ENCODE data around the gene BRIP1.
"Not testable (repeated sequence)": the region's sequence is repeated elsewhere in the genome, so short reads cannot be mapped to it uniquely, and the experiment has no call there.

Gene BRIP1

GRCh38 chr17:61903251-61903650 is 39.9 kb upstream of the BRIP1 start:
- TF ChIP-seq CTCF (IDR thresholded peaks at IDR 0.05; ENCODE audit: low read depth, low read length) (no peak), EZH2phosphoT487 (IDR thresholded peaks at IDR 0.05; ENCODE audit: low read depth) (no peak)
- Histone ChIP-seq H3K36me3 (replicated peaks; ENCODE audit: low read depth, low read length) (peaks cover 48% of the 10 kb centered on the region), H4K20me1 (ENCODE audit: insufficient read depth, low read length) (no peaks in the 10 kb centered on the region), H3K79me2 (ENCODE audit: low read length) (no peaks in the 10 kb centered on the region), H3K4me2 (ENCODE audit: low read length) (no peak overlapping the region), H3K9ac (ENCODE audit: low read length) (no peak overlapping the region), H3K9me3 (ENCODE audit: insufficient read depth, low read length) (no peaks in the 10 kb centered on the region), H3K4me3 (ENCODE audit: low read length) (no peak overlapping the region), H3K4me1 (ENCODE audit: low read length) (no peaks in the 10 kb centered on the region), H3K27ac (ENCODE audit: low read length) (no peak overlapping the region), H2AFZ (ENCODE audit: low read depth, low read length) (no peak overlapping the region), H3K27me3 (ENCODE audit: low read depth, low read length) (no peaks in the 10 kb centered on the region)

- TF ChIP-seq EZH2phosphoT487 (IDR thresholded peaks at IDR 0.05; ENCODE audit: low read depth) (no peak), CTCF (IDR thresholded peaks at IDR 0.05; ENCODE audit: low read depth, low read length) (no peak)
- Histone ChIP-seq H2AFZ (ENCODE audit: low read depth, low read length) (no peak overlapping the region), H3K27ac (ENCODE audit: low read length) (no peak overlapping the region), H3K4me3 (ENCODE audit: low read length) (no peak overlapping the region), H3K79me2 (ENCODE audit: low read length) (no peaks in the 10 kb centered on the region), H4K20me1 (ENCODE audit: insufficient read depth, low read length) (no peaks in the 10 kb centered on the region), H3K4me2 (ENCODE audit: low read length) (no peak overlapping the region), H3K9ac (ENCODE audit: low read length) (no peak overlapping the region), H3K9me3 (ENCODE audit: insufficient read depth, low read length) (no peaks in the 10 kb centered on the region), H3K36me3 (replicated peaks; ENCODE audit: low read depth, low read length) (peaks cover 34% of the 10 kb centered on the region), H3K27me3 (ENCODE audit: low read depth, low read length) (no peaks in the 10 kb centered on the region), H3K4me1 (ENCODE audit: low read length) (no peaks in the 10 kb centered on the region)
Measured at GRCh38 chr17:61897548-61898180, 34.3 kb upstream of the BRIP1 start.

GRCh38 chr17:61895391-61895790 is 32.1 kb upstream of the BRIP1 start:
- H3K9me3 ChIP-seq (ENCODE audit: insufficient read depth, low read length) = no peaks in the 10 kb centered on the region
- H3K27ac ChIP-seq (ENCODE audit: low read length) = no peak overlapping the region
- H3K27me3 ChIP-seq (ENCODE audit: low read depth, low read length) = no peaks in the 10 kb centered on the region
- TF ChIP-seq CTCF (IDR thresholded peaks at IDR 0.05; ENCODE audit: low read depth, low read length) = no peak
- no peak overlapping the region for H3K9ac ChIP-seq (ENCODE audit: low read length)
- no peaks in the 10 kb centered on the region for H4K20me1 ChIP-seq (ENCODE audit: insufficient read depth, low read length)
- H3K4me2 ChIP-seq (ENCODE audit: low read length) = no peak overlapping the region
- H3K36me3 ChIP-seq (replicated peaks; ENCODE audit: low read depth, low read length) = peaks cover 23% of the 10 kb centered on the region
- no peak overlapping the region for H3K4me3 ChIP-seq (ENCODE audit: low read length)
- H2AFZ ChIP-seq (ENCODE audit: low read depth, low read length) = no peak overlapping the region
- H3K4me1 ChIP-seq (ENCODE audit: low read length) = no peaks in the 10 kb centered on the region
- no peaks in the 10 kb centered on the region for H3K79me2 ChIP-seq (ENCODE audit: low read length)

GRCh38 chr17:61894310-61894709 is 31.0 kb upstream of the BRIP1 start:
- not testable (repeated sequence) for H3K9me3 ChIP-seq (ENCODE audit: insufficient read depth, low read length); H3K9ac ChIP-seq (ENCODE audit: low read length); H3K4me3 ChIP-seq (ENCODE audit: low read length); H2AFZ ChIP-seq (ENCODE audit: low read depth, low read length); H3K27ac ChIP-seq (ENCODE audit: low read length); H4K20me1 ChIP-seq (ENCODE audit: insufficient read depth, low read length); H3K79me2 ChIP-seq (ENCODE audit: low read length); H3K27me3 ChIP-seq (ENCODE audit: low read depth, low read length); H3K4me1 ChIP-seq (ENCODE audit: low read length); H3K4me2 ChIP-seq (ENCODE audit: low read length)
- H3K36me3 ChIP-seq (replicated peaks; ENCODE audit: low read depth, low read length) = peaks cover 24% of the 10 kb centered on the region

GRCh38 chr17:61887733-61888132 is 24.4 kb upstream of the BRIP1 start:
- H3K79me2 ChIP-seq (ENCODE audit: low read length); H3K4me3 ChIP-seq (ENCODE audit: low read length); H3K4me2 ChIP-seq (ENCODE audit: low read length); H4K20me1 ChIP-seq (ENCODE audit: insufficient read depth, low read length); H3K9me3 ChIP-seq (ENCODE audit: insufficient read depth, low read length); H3K27ac ChIP-seq (ENCODE audit: low read length); H3K4me1 ChIP-seq (ENCODE audit: low read length); H3K27me3 ChIP-seq (ENCODE audit: low read depth, low read length); H2AFZ ChIP-seq (ENCODE audit: low read depth, low read length); H3K9ac ChIP-seq (ENCODE audit: low read length): not testable (repeated sequence)
- peaks cover 17% of the 10 kb centered on the region for H3K36me3 ChIP-seq (replicated peaks; ENCODE audit: low read depth, low read length)

GRCh38 chr17:61885865-61886264 is 22.5 kb upstream of the BRIP1 start:
- H3K9ac ChIP-seq (ENCODE audit: low read length); H3K9me3 ChIP-seq (ENCODE audit: insufficient read depth, low read length); H3K4me2 ChIP-seq (ENCODE audit: low read length); H2AFZ ChIP-seq (ENCODE audit: low read depth, low read length); H3K4me1 ChIP-seq (ENCODE audit: low read length); H3K27ac ChIP-seq (ENCODE audit: low read length); H3K79me2 ChIP-seq (ENCODE audit: low read length); H3K4me3 ChIP-seq (ENCODE audit: low read length); H3K27me3 ChIP-seq (ENCODE audit: low read depth, low read length); H4K20me1 ChIP-seq (ENCODE audit: insufficient read depth, low read length): not testable (repeated sequence)
- peaks cover 20% of the 10 kb centered on the region for H3K36me3 ChIP-seq (replicated peaks; ENCODE audit: low read depth, low read length)

Measured in OCI-LY3 (cell line).